ENCODE measurements around the gene FKBP3.

Gene FKBP3

GRCh38 chr14:45135156-45135555, 875 bp upstream of the FKBP3 start:
- TF ChIP-seq CTCF (IDR thresholded peaks at IDR 0.05), result no peak
- TF ChIP-seq ZFX (IDR thresholded peaks at IDR 0.05; ENCODE audit: borderline replicate concordance), result no peak
- peak overlapping the region; percentile 89 for H3K27ac ChIP-seq

- H3K27ac ChIP-seq, result peak overlapping the region; percentile 89
- no peak for TF ChIP-seq CTCF (IDR thresholded peaks at IDR 0.05)
- no peak for TF ChIP-seq ZFX (IDR thresholded peaks at IDR 0.05; ENCODE audit: borderline replicate concordance)
Measured at GRCh38 chr14:45133683-45134050, 614 bp downstream of the FKBP3 start.

- no peak overlapping the region for H3K27ac ChIP-seq
Measured at GRCh38 chr14:45128963-45129629, 5.2 kb downstream of the FKBP3 start.

GRCh38 chr14:45125754-45126153, 8.5 kb downstream of the FKBP3 start:
- TF ChIP-seq ZFX (IDR thresholded peaks at IDR 0.05; ENCODE audit: borderline replicate concordance) (no peak), CTCF (IDR thresholded peaks at IDR 0.05) (no peak)
- H3K27ac ChIP-seq, result no peak overlapping the region

More at GRCh38 chr14:45128963-45129629, 5.2 kb downstream of the FKBP3 start:
- TF ChIP-seq ZFX (IDR thresholded peaks at IDR 0.05; ENCODE audit: borderline replicate concordance) (no peak), CTCF (IDR thresholded peaks at IDR 0.05) (no peak)

GRCh38 chr14:45123271-45123670, 11.0 kb downstream of the FKBP3 start:
- TF ChIP-seq ZFX (IDR thresholded peaks at IDR 0.05; ENCODE audit: borderline replicate concordance) (no peak), CTCF (IDR thresholded peaks at IDR 0.05) (no peak)
- H3K27ac ChIP-seq, result peak overlapping the region; percentile 7; the same call in 1 of the 2 replicates

GRCh38 chr14:45120096-45120495, 14.2 kb downstream of the FKBP3 start:
- no peak overlapping the region for H3K27ac ChIP-seq
- TF ChIP-seq ZFX (IDR thresholded peaks at IDR 0.05; ENCODE audit: borderline replicate concordance) (no peak), CTCF (IDR thresholded peaks at IDR 0.05) (no peak)

GRCh38 chr14:45118594-45118993, 15.7 kb downstream of the FKBP3 start:
- H3K27ac ChIP-seq, result peak overlapping the region; percentile 15
- TF ChIP-seq ZFX (IDR thresholded peaks at IDR 0.05; ENCODE audit: borderline replicate concordance), result no peak
- no peak for TF ChIP-seq CTCF (IDR thresholded peaks at IDR 0.05)
